Mesodermal cell (in vitro differentiated cells): ENCODE results near the gene ARHGAP24.
"Not testable (repeated sequence)": the region's sequence is repeated elsewhere in the genome, so short reads cannot be mapped to it uniquely, and the experiment has no call there.

Source experiments
- H3K27ac ChIP-seq: 2 replicates; pipeline ENCODE4 v1.7.0; 2013; ENCODE audit warnings: mild to moderate bottlenecking, low read depth, low read length, moderate library complexity; ENCODE audit not compliant: severe bottlenecking
- H3K36me3 ChIP-seq: 2 replicates; pipeline ENCODE4 v1.7.1; 2013; ENCODE audit warnings: mild to moderate bottlenecking, low read length, moderate library complexity; ENCODE audit not compliant: control insufficient read depth, insufficient read depth
- H3K4me1 ChIP-seq: one replicate; pipeline ENCODE4 v1.7.1; 2013; ENCODE audit warnings: mild to moderate bottlenecking, low read length; ENCODE audit not compliant: insufficient read depth, control insufficient read depth, poor library complexity, severe bottlenecking
- H3K4me3 ChIP-seq: 2 replicates; pipeline ENCODE4 v1.7.0; 2013; ENCODE audit warnings: low read length, control low read depth, mild to moderate bottlenecking; ENCODE audit not compliant: insufficient read depth, poor library complexity, severe bottlenecking; ENCODE audit errors: extremely low read depth
- H3K9me3 ChIP-seq: 2 replicates; pipeline ENCODE4 v1.7.1; 2013; ENCODE audit warnings: mild to moderate bottlenecking, low read length, moderate library complexity; ENCODE audit not compliant: control insufficient read depth
- WGBS, 2 experiments: methylation state at CpG; one replicate each; pipeline ENCODE4 v1.1.5; 2013; ENCODE audit warnings: missing lambda C conversion rate in 2 of 2; ENCODE audit not compliant: insufficient coverage in 2 of 2; 5-methylcytosine and 5-hydroxymethylcytosine counted together

ARHGAP24 gene

GRCh38 chr4:85656759-85657505 lies 182.0 kb downstream of the ARHGAP24 start:
- 80% methylated on average over 1 of the region's 2 CpGs; no CpG with 5 or more reads in 1 of the 2 experiments for WGBS, 2 experiments
- Histone ChIP-seq H3K27ac (no peak overlapping the region), H3K4me3 (no peak overlapping the region), H3K36me3 (no peaks in the 10 kb centered on the region), H3K9me3 (no peaks in the 10 kb centered on the region), H3K4me1 (no peaks in the 10 kb centered on the region)

GRCh38 chr4:85658766-85659439 lies 184.0 kb downstream of the ARHGAP24 start:
- WGBS, 2 experiments = 80 to 85% methylated on average over 5 of the region's 6 CpGs
- no peak overlapping the region for H3K4me3 ChIP-seq
- H3K9me3 ChIP-seq = no peaks in the 10 kb centered on the region
- no peaks in the 10 kb centered on the region for H3K36me3 ChIP-seq
- H3K27ac ChIP-seq = no peak overlapping the region
- H3K4me1 ChIP-seq = no peaks in the 10 kb centered on the region

- Histone ChIP-seq H3K4me3 (no peak overlapping the region), H3K9me3 (no peaks in the 10 kb centered on the region), H3K36me3 (no peaks in the 10 kb centered on the region), H3K4me1 (no peaks in the 10 kb centered on the region), H3K27ac (no peak overlapping the region)
- WGBS, 2 experiments = 100% methylated on average over 2 of the region's 3 CpGs; no CpG with 5 or more reads in 1 of the 2 experiments
Observed at GRCh38 chr4:85659610-85660218, 184.8 kb downstream of the ARHGAP24 start.

DNA sequence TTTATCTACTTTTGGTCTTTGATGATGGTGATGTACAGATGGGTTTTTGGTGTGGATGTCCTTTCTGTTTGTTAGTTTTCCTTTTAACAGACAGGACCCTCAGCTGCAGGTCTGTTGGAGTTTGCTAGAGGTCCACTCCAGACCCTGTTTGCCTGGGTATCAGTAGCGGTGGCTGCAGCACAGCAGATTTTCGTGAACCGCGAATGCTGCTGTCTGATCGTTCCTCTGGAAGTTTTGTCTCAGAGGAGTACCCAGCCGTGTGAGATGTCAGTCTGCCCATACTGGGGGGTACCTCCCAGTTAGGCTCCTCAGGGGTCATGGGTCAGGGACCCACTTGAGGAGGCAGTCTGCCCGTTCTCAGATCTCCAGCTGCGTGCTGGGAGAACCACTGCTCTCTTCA lies 191.7 kb downstream of the ARHGAP24 start:
- not testable (repeated sequence) for H3K36me3 ChIP-seq, H3K4me1 ChIP-seq, H3K27ac ChIP-seq, H3K9me3 ChIP-seq, H3K4me3 ChIP-seq
- 93 to 98% methylated on average over 6 of the region's 8 CpGs for WGBS, 2 experiments

DNA sequence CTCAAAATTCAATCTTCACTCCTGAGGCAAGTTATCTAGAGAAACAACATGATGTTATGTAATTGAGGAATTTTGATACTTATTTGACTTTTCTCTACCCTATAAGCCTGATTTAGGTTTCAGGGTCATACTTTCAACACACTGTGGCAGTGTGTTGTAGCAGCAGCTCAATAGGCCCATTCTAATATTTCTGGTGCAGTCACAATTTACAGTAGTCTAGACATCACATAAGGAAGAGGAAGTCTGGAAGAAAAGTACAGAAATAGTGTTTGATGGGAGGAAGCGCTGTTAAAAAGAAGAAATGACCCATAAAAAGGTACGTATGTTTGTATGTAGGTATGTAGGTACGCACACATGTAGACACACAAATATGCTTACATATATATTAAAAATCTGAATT lies 194.3 kb downstream of the ARHGAP24 start:
- no peak overlapping the region for H3K4me3 ChIP-seq
- no CpG with 5 or more reads among the region's 3 CpGs for WGBS, 2 experiments
- no peaks in the 10 kb centered on the region for H3K36me3 ChIP-seq
- no peaks in the 10 kb centered on the region for H3K4me1 ChIP-seq
- H3K9me3 ChIP-seq = peaks cover 6% of the 10 kb centered on the region
- no peak overlapping the region for H3K27ac ChIP-seq

- 83 to 100% methylated on average over 1 of the region's 3 CpGs for WGBS, 2 experiments
- Histone ChIP-seq H3K9me3 (peaks cover 6% of the 10 kb centered on the region), H3K4me1 (no peaks in the 10 kb centered on the region), H3K27ac (no peak overlapping the region), H3K4me3 (no peak overlapping the region), H3K36me3 (no peaks in the 10 kb centered on the region)
Observed at GRCh38 chr4:85669992-85670548, 195.1 kb downstream of the ARHGAP24 start.

GRCh38 chr4:85671120-85671519 lies 196.2 kb downstream of the ARHGAP24 start:
- Histone ChIP-seq H3K4me1 (no peaks in the 10 kb centered on the region), H3K36me3 (no peaks in the 10 kb centered on the region), H3K9me3 (peaks cover 6% of the 10 kb centered on the region), H3K27ac (no peak overlapping the region), H3K4me3 (no peak overlapping the region)
- 86 to 91% methylated on average over 2 of the region's 2 CpGs for WGBS, 2 experiments

DNA sequence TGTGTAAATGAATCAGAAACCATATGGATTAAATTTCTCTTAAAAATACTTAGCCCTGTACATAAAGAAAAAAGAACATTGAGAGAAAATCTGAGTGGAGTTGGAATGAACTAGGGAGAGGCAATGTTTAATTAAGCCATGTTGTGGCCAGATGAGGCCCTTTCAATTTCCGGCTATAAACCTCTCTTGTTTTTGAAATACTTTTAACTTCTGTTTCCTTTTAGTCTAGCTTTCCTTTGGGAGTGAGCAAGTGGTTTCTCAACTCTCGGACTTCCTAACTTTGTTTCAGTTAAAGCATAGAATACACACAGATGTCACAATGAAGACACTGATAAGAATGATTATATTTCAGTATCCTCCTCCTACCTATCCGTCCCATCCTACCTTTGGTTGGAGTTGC lies 197.2 kb downstream of the ARHGAP24 start:
- H3K4me3 ChIP-seq = no peak overlapping the region
- H3K4me1 ChIP-seq = no peaks in the 10 kb centered on the region
- H3K27ac ChIP-seq = no peak overlapping the region
- 100% methylated on average over 1 of the region's 3 CpGs; no CpG with 5 or more reads in 1 of the 2 experiments for whole genome bisulfite sequencing, 2 experiments
- no peaks in the 10 kb centered on the region for H3K36me3 ChIP-seq
- H3K9me3 ChIP-seq = peaks cover 5% of the 10 kb centered on the region

- Histone ChIP-seq H3K27ac (no peak overlapping the region), H3K4me3 (no peak overlapping the region), H3K36me3 (no peaks in the 10 kb centered on the region), H3K4me1 (no peaks in the 10 kb centered on the region), H3K9me3 (no peaks in the 10 kb centered on the region)
- 84 to 89% methylated on average over 3 of the region's 3 CpGs for WGBS, 2 experiments
Observed at GRCh38 chr4:85672959-85673358, 198.0 kb downstream of the ARHGAP24 start.

- H3K4me1 ChIP-seq = no peaks in the 10 kb centered on the region
- 100% methylated on average over 1 of the region's 2 CpGs; no CpG with 5 or more reads in 1 of the 2 experiments for WGBS, 2 experiments
- no peak overlapping the region for H3K27ac ChIP-seq
- H3K36me3 ChIP-seq = no peaks in the 10 kb centered on the region
- no peaks in the 10 kb centered on the region for H3K9me3 ChIP-seq
- H3K4me3 ChIP-seq = no peak overlapping the region
Observed at GRCh38 chr4:85673540-85673939, 198.6 kb downstream of the ARHGAP24 start.
